HepG2 (cell line): ENCODE results near the gene FKBP1C. TPM values are rescaled to one million over a fixed set of nuclear protein-coding genes. Genes with fewer than 3 reads are reported as not detected.

Experiments
- DPF2 ChIP-seq: sonication (generic); formaldehyde crosslinking; IDR thresholded peaks from 2 replicates; pipeline ENCODE4 v1.4.0; 2020; ENCODE audit warnings: mild to moderate bottlenecking, low read depth, missing genetic modification reagents, borderline replicate concordance
- MXD4 ChIP-seq: IDR thresholded peaks from 2 replicates; pipeline ENCODE4 v1.6.1; 2016; ENCODE audit warnings: mild to moderate bottlenecking, missing biosample characterization, missing genetic modification reagents
- RARA ChIP-seq: IDR thresholded peaks from 2 replicates; pipeline ENCODE4 v1.6.1; 2016; ENCODE audit warnings: missing genetic modification reagents, missing compliant biosample characterization
- SAFB2 ChIP-seq: sonication (generic); formaldehyde crosslinking; IDR thresholded peaks from 2 replicates; pipeline ENCODE4 v1.5.1; 2020; ENCODE audit warnings: missing genetic modification reagents, low read depth, mild to moderate bottlenecking, borderline replicate concordance
- TBX2 ChIP-seq: sonication (generic); formaldehyde crosslinking; IDR thresholded peaks from 2 replicates; pipeline ENCODE4 v1.5.0; 2020; ENCODE audit warnings: missing genetic modification reagents, mild to moderate bottlenecking, borderline replicate concordance
- ZFP37 ChIP-seq: sonication (generic); formaldehyde crosslinking; IDR thresholded peaks from 2 replicates; pipeline ENCODE4 v1.4.0; 2020; ENCODE audit warnings: missing genetic modification reagents, borderline replicate concordance
- ZFY ChIP-seq: sonication (generic); formaldehyde crosslinking; IDR thresholded peaks from 2 replicates; pipeline ENCODE4 v1.4.0; 2020; ENCODE audit warnings: missing genetic modification reagents
- ZNF234 ChIP-seq: sonication (generic); formaldehyde crosslinking; conservative IDR thresholded peaks from 2 replicates; pipeline ENCODE4 v1.5.1; 2020; ENCODE audit warnings: mild to moderate bottlenecking, missing genetic modification reagents
- ZNF501 ChIP-seq: sonication (generic); formaldehyde crosslinking; IDR thresholded peaks from 2 replicates; pipeline ENCODE4 v1.5.1; 2020; ENCODE audit warnings: mild to moderate bottlenecking, moderate library complexity, missing genetic modification reagents
- ZNF564 ChIP-seq: sonication (generic); formaldehyde crosslinking; IDR thresholded peaks from 2 replicates; pipeline ENCODE4 v1.8.1; 2023; ENCODE audit warnings: mild to moderate bottlenecking, missing genetic modification reagents
- ZNF598 ChIP-seq: sonication (generic); formaldehyde crosslinking; IDR thresholded peaks from 2 replicates; pipeline ENCODE4 v1.5.1; 2020; ENCODE audit warnings: mild to moderate bottlenecking, missing genetic modification reagents, borderline replicate concordance
- ZNF616 ChIP-seq: sonication (generic); formaldehyde crosslinking; IDR thresholded peaks from 2 replicates; pipeline ENCODE4 v1.5.0; 2020; ENCODE audit warnings: low read depth, mild to moderate bottlenecking, missing genetic modification reagents
- polyA plus RNA-seq, 8 experiments: library from polyadenylated mRNA; depleted of rRNA in 3 of 8; stranded (reverse) in 7 of 8; unstranded in 1 of 8; fragments of >200 nt; fragmentation: Illumina TruSeq in 4 of 8; extraction: Trizol in 4 of 8; gene quantifications; 2 replicates each; pipeline versions ENCODE4 v1.2.1 to v1.2.3, GENCODE V29; 2011 to 2016; ENCODE audit warnings: low read depth in 4 of 8, missing spikeins in 1 of 8, mixed read lengths in 1 of 8; ENCODE audit not compliant: insufficient read depth in 1 of 8
- total RNA-seq, 5 experiments: library from RNA; depleted of rRNA; stranded (reverse); fragments of >200 nt; fragmentation: Illumina TruSeq; extraction: Trizol; gene quantifications; 2 replicates each; pipeline ENCODE4 v1.2.3, GENCODE V29; 2016; ENCODE audit warnings: low read depth in 1 of 5
- TF ChIP-seq, protein P1 (sequence below): sonication (generic); formaldehyde crosslinking; IDR thresholded peaks from one replicate; pipeline ENCODE4 v1.5.1; 2020; ENCODE audit warnings: mild to moderate bottlenecking, missing genetic modification reagents; ENCODE audit errors: not compliant biosample characterization
- TF ChIP-seq, protein P2 (sequence below), 2 experiments: sonication (generic) in 1 of 2; formaldehyde crosslinking in 1 of 2; IDR thresholded peaks; 2 replicates each; pipeline versions ENCODE4 v1.4.0 to v1.6.1; 2018 to 2020; ENCODE audit warnings: missing genetic modification reagents in 2 of 2, borderline replicate concordance in 1 of 2, low read depth in 1 of 2, mild to moderate bottlenecking in 1 of 2, missing biosample characterization in 1 of 2
- TF ChIP-seq, protein P3 (sequence below): sonication (generic); formaldehyde crosslinking; IDR thresholded peaks from 2 replicates; pipeline ENCODE4 v1.4.0; 2020; ENCODE audit warnings: mild to moderate bottlenecking, missing genetic modification reagents
- TF ChIP-seq, protein P4 (sequence below): sonication (generic); formaldehyde crosslinking; IDR thresholded peaks from 2 replicates; pipeline ENCODE4 v1.4.0; 2020; ENCODE audit warnings: missing genetic modification reagents

Gene FKBP1C
- total and polyA plus RNA-seq, 2 of the 13 experiments (the other 11 are each of a cell fraction or from before 2014, with no cell fraction given), result 0.64 to 3.2 TPM

DNA sequence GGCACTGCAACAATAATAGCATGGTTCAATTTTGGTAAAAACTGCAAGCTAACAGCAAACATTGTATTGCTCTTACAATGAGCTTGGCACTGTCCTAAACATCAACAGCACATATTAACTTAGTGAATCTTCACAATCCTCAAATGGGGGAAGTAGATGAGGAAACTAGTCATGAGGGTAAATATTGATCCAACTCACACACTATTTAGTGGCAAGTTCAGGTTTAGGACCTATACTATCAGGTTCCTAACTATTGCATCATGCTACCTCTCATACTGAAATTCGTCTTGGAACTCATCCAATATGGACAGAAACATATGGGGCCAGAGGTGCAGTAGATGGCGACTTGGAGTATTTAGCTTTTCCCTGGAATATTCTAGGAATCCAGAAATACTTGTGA is 34.2 kb downstream of the FKBP1C start (continued):
- TF ChIP-seq, protein P1, sequence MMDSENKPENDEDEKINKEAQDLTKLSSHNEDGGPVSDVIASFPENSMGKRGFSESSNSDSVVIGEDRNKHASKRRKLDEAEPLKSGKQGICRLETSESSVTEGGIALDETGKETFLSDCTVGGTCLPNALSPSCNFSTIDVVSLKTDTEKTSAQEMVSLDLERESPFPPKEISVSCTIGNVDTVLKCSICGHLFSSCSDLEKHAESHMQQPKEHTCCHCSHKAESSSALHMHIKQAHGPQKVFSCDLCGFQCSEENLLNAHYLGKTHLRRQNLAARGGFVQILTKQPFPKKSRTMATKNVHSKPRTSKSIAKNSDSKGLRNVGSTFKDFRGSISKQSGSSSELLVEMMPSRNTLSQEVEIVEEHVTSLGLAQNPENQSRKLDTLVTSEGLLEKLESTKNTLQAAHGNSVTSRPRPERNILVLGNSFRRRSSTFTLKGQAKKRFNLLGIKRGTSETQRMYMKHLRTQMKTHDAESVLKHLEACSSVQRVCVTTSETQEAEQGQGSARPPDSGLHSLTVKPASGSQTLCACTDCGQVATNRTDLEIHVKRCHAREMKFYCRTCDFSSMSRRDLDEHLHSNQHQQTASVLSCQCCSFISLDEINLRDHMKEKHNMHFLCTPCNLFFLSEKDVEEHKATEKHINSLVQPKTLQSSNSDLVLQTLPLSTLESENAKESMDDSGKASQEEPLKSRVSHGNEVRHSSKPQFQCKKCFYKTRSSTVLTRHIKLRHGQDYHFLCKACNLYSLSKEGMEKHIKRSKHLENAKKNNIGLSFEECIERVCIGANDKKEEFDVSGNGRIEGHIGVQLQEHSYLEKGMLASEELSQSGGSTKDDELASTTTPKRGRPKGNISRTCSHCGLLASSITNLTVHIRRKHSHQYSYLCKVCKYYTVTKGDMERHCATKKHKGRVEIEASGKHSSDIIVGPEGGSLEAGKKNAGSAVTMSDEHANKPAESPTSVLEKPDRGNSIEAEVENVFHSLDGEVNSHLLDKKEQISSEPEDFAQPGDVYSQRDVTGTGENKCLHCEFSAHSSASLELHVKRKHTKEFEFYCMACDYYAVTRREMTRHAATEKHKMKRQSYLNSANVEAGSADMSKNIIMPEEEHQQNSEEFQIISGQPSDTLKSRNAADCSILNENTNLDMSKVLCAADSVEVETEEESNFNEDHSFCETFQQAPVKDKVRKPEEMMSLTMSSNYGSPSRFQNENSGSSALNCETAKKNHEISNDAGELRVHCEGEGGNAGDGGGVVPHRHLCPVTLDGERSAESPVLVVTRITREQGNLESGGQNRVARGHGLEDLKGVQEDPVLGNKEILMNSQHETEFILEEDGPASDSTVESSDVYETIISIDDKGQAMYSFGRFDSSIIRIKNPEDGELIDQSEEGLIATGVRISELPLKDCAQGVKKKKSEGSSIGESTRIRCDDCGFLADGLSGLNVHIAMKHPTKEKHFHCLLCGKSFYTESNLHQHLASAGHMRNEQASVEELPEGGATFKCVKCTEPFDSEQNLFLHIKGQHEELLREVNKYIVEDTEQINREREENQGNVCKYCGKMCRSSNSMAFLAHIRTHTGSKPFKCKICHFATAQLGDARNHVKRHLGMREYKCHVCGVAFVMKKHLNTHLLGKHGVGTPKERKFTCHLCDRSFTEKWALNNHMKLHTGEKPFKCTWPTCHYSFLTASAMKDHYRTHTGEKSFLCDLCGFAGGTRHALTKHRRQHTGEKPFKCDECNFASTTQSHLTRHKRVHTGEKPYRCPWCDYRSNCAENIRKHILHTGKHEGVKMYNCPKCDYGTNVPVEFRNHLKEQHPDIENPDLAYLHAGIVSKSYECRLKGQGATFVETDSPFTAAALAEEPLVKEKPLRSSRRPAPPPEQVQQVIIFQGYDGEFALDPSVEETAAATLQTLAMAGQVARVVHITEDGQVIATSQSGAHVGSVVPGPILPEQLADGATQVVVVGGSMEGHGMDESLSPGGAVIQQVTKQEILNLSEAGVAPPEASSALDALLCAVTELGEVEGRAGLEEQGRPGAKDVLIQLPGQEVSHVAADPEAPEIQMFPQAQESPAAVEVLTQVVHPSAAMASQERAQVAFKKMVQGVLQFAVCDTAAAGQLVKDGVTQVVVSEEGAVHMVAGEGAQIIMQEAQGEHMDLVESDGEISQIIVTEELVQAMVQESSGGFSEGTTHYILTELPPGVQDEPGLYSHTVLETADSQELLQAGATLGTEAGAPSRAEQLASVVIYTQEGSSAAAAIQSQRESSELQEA (CRISPR knock-in tag), result no peak
- TF ChIP-seq ZNF501 (CRISPR knock-in tag) (no peak), TBX2 (CRISPR knock-in tag) (no peak), ZNF616 (no peak), ZFP37 (CRISPR knock-in tag) (no peak), SAFB2 (CRISPR knock-in tag) (no peak), ZNF564 (no peak), MXD4 (CRISPR knock-in tag) (no peak), ZNF234 (CRISPR knock-in tag) (no peak), DPF2 (no peak), RARA (peak; percentile 47; the same call in 1 of the 2 replicates), ZNF598 (CRISPR knock-in tag) (no peak), ZFY (CRISPR knock-in tag) (no peak)
- TF ChIP-seq, protein P2, sequence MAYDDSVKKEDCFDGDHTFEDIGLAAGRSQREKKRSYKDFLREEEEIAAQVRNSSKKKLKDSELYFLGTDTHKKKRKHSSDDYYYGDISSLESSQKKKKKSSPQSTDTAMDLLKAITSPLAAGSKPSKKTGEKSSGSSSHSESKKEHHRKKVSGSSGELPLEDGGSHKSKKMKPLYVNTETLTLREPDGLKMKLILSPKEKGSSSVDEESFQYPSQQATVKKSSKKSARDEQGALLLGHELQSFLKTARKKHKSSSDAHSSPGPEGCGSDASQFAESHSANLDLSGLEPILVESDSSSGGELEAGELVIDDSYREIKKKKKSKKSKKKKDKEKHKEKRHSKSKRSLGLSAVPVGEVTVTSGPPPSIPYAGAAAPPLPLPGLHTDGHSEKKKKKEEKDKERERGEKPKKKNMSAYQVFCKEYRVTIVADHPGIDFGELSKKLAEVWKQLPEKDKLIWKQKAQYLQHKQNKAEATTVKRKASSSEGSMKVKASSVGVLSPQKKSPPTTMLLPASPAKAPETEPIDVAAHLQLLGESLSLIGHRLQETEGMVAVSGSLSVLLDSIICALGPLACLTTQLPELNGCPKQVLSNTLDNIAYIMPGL (CRISPR knock-in tag; IDR thresholded peaks at IDR 0.05; ENCODE audit: borderline replicate concordance in 1 of 2, low read depth in 1 of 2), result no peak
- TF ChIP-seq, protein P3, sequence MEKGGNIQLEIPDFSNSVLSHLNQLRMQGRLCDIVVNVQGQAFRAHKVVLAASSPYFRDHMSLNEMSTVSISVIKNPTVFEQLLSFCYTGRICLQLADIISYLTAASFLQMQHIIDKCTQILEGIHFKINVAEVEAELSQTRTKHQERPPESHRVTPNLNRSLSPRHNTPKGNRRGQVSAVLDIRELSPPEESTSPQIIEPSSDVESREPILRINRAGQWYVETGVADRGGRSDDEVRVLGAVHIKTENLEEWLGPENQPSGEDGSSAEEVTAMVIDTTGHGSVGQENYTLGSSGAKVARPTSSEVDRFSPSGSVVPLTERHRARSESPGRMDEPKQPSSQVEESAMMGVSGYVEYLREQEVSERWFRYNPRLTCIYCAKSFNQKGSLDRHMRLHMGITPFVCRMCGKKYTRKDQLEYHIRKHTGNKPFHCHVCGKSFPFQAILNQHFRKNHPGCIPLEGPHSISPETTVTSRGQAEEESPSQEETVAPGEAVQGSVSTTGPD (CRISPR knock-in tag), result no peak
- TF ChIP-seq, protein P4, sequence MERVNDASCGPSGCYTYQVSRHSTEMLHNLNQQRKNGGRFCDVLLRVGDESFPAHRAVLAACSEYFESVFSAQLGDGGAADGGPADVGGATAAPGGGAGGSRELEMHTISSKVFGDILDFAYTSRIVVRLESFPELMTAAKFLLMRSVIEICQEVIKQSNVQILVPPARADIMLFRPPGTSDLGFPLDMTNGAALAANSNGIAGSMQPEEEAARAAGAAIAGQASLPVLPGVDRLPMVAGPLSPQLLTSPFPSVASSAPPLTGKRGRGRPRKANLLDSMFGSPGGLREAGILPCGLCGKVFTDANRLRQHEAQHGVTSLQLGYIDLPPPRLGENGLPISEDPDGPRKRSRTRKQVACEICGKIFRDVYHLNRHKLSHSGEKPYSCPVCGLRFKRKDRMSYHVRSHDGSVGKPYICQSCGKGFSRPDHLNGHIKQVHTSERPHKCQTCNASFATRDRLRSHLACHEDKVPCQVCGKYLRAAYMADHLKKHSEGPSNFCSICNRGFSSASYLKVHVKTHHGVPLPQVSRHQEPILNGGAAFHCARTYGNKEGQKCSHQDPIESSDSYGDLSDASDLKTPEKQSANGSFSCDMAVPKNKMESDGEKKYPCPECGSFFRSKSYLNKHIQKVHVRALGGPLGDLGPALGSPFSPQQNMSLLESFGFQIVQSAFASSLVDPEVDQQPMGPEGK (CRISPR knock-in tag), result no peak
